SH-SY5Y (cell line): ENCODE results near the gene DGKE.

ENCODE experiments used
- GATA2 ChIP-seq: IDR thresholded peaks from 2 replicates; pipeline ENCODE4 v1.6.1; 2011; ENCODE audit warnings: mild to moderate bottlenecking, low read depth, low read length
- GATA3 ChIP-seq: IDR thresholded peaks from 2 replicates; pipeline ENCODE4 v1.6.1; 2011; ENCODE audit warnings: low read depth, mild to moderate bottlenecking, low read length, moderate library complexity

Gene DGKE

DNA sequence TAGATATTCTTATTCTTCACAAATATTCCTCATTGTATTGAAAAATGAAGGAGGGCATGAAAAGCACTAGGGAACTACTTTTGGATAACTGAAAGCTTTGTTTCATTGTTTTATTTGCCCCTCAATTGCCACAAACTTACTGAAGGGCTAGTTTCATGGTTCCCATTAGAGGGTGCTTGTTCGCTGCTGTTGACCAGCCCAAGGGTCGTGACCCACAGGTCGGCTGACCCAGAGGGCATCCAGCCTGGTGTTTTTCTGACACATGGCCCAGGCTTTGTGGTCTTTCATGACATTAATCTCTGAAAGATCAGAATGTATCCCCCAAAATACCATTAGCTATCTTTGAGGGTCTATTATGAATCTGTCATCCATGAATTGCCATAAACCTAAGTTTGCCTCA, 30.0 kb downstream of the DGKE start:
- TF ChIP-seq GATA3 (no peak), GATA2 (no peak)

DNA sequence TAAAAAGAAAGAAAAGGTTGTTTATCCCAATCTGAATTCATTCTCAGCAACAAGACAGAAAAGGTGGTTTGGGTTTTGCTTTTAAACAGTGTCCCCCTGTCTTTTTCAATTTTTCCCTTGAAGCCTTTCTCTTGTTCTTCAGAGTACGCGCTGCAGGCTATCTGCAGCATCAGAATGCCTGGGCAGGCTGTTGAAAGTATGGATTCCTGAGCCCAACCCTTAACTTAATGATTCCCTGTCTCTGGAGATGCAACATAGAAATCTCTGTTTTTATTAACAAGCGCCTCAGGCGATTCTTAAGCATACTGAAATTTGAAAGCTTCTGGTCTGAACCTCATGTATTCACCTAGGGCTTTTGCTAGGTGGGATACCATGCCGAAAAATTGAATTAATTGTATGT, 32.1 kb downstream of the DGKE start:
- TF ChIP-seq GATA2 (no peak; the same call in 1 of the 2 replicates), GATA3 (no peak)

DNA sequence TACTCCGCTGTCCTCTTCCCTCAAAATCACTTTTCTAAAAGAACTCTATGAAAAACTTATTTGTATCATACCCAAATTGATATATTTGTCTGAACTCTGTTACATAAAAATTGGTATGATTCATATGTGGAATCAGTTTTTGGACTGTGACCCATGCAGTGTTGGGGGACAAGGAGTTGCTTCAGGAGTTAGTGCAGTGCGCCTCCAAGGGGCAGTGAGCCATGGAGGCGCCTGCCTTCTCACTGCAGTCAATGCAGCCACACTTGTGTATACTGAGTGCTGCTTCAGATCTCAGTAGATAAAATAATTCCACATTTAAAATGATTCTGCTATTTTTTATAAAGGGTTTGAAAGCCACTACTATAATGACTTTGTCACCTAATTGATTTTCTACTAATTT, 32.5 kb downstream of the DGKE start:
- no peak for TF ChIP-seq GATA3
- TF ChIP-seq GATA2: no peak

DNA sequence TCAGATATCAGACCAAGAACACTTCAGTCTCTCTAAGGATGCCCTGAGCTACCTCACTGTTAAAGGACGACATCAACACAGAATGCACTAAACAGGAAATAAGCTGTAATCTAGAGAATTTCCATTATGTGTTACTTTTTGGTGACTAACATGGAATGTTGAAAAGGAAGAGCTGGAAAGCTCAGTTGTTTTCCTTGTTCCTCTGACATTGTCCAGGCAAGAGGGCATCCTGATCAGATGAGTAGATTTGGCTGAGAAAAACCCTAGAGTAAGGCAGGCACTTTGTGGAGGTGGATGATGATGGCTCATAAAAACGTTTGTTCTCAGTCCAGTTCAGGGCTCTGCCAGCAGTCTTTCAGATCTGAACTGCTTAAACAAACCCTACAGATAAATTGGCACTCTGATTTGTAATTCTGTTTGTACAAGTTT, 34.0 kb downstream of the DGKE start:
- TF ChIP-seq GATA3 (no peak), GATA2 (no peak)

DNA sequence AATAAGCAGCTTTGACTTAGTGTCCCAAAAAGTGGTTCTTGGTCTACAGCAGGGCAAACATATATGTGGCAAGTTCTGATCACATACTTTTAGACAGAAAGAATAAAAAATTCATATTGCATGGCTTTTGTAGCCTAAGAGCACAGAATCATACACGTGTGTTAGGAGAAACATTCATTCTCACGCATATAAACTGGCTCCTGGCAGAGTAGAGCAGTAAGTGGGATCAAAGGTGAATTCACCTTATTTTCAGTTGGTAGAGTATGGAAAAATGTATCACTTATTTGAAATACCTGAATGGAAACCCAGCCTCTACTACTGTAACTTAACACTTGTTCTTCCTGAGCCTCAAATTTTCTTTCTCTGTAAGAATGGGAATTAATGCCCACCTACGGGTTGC, 34.8 kb downstream of the DGKE start:
- no peak for TF ChIP-seq GATA3
- no peak for TF ChIP-seq GATA2

DNA sequence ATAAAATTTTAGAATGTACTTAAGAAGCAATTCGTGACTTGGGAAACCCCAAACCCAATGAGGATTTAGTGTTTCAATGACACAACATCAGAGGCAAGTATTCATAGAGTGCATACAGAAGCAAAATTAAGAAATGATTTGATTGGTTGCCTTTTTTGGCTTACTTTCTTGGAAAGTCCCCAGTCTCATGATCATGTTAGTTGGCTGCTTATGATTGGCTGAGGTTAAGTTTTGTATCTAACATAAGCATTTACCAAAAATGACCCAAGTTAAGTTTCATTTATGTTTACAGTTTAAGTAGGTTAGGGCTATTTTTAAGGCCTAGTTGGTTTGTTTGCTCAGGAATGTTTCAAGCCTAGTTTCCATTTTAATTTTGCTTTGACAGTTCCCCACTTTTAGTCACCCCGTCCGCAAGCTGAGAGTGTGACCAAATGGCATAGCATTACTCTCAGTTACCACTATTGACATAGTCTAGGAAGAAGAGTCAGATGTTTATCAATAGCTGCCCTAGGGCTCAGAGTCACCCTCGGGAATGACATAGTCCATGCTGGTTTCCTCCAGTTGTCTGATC, 36.2 kb downstream of the DGKE start:
- no peak for TF ChIP-seq GATA2
- TF ChIP-seq GATA3: no peak

DNA sequence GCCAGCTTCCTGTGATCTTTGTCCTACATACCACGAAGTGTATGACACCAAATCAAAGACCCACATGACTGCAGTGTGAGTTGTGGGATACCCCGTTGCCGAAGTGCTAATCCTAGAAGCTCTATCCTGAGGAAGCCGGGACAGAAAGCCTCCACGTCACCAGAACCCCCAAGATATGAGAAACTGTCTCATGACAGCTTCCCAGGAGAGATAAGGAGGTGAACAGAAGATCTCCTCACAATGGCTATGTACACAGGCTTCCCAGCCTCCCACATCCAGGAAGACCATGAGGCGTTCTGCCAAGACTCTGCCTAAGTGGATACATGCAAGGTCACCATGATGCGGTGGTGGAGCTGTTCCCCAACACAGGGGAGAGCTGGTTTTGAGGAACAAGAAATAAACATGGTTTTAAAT, 42.8 kb downstream of the DGKE start:
- TF ChIP-seq GATA3 (no peak), GATA2 (no peak)

DNA sequence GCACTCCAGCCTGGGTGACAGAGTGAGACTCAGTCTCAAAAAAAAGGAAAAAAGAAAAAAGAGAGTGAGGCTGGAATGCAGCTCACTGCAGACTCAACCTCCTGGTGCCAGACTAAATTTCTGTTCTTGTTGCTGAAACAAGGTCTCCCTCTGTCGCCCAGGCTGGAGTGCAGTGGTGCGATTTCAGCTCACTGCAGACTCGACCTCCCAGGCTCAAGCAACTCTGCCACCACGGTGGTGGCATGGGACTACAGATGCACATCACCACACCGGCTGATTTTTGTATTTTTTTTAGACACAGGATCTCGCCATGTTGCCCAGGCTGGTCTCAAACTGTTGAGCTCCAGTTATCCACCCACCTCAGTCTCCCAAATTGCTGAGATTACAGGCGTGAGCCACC, 45.3 kb downstream of the DGKE start:
- TF ChIP-seq GATA2 (no peak), GATA3 (no peak)

DNA sequence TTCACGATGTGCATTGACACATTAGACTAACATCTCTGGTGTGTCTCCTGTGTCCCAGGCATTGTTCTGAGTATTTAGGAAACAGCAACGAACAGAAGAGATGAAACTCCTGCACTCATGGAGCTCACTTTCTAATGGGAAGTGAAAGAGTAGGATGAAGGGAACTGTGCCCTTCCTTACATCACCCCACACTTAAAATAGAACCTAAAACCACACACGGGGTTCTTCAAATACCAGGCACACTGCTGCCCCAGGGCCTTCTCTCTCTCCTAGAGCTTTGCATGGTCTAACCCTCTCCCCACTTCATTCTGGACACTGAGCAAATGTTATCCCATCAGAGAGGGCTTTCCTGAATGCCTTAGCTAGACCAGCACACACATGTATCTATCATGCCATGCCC, 46.2 kb downstream of the DGKE start:
- TF ChIP-seq GATA2 (no peak), GATA3 (no peak)

DNA sequence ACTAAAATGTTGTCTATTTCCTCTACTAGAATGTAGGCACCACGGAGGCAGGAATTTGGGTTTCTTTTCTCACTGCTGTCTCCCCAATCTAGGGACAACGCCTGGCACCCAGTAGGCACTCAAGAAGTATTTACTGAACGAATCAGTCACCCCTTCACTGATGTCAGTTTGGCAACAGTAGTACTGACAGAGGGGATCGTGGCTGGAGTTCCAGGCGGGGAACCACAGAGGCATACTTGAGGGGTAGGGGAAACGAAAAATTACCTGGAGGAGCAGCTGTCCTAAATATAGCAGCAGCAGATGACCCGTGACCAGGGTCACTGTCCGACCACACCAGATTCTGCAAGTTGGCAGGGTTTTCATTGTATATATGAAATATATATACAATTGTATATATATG, 46.6 kb downstream of the DGKE start:
- TF ChIP-seq GATA2: no peak
- TF ChIP-seq GATA3: no peak

DNA sequence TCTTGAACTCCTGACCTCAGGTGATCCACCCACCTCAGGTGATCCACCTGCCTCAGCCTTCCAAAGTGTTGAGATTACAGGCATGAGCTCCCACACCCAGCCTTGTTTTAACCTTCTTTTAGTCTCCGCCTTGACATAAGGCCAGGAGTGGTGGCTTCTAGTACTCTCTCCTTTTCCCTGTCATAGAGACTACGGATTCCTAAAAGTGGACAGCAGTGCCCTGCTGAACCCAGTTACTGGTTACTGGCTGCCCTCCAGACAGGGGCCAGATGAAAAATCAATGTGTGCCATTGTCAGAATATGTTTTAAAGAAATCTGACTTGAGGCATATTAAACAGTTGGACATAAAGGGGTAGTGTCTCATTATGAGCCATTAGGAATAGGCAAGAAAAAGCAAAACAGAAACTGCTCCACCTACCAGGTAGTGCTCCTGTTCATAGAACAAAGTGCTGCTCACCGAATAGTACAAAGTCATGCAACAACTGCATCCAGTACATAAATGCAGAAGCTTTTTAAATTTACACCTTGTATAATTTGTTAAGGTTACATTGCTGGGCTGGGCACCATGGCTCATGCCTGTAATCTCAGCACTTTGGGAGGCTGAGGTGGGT, 47.8 kb downstream of the DGKE start:
- TF ChIP-seq GATA2 (no peak), GATA3 (no peak)

DNA sequence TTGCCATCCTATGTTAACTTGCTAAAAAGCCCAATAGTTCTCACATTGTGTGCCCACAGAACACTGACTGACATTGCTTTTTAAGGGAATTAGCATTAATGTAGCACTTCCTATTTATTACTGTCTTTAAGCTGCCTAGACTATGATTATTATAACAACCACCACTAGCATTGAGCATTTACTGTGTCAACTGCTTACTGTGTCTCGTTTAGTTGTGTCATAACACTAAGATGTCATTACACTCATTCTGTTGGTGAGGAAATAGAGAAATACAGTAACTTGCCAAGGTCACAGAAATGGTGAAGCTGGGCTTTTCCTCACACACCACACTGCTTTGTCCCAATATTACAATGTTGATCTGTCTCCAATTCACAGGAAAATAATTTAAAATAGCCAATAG, 49.7 kb downstream of the DGKE start:
- TF ChIP-seq GATA2 (no peak), GATA3 (no peak)

DNA sequence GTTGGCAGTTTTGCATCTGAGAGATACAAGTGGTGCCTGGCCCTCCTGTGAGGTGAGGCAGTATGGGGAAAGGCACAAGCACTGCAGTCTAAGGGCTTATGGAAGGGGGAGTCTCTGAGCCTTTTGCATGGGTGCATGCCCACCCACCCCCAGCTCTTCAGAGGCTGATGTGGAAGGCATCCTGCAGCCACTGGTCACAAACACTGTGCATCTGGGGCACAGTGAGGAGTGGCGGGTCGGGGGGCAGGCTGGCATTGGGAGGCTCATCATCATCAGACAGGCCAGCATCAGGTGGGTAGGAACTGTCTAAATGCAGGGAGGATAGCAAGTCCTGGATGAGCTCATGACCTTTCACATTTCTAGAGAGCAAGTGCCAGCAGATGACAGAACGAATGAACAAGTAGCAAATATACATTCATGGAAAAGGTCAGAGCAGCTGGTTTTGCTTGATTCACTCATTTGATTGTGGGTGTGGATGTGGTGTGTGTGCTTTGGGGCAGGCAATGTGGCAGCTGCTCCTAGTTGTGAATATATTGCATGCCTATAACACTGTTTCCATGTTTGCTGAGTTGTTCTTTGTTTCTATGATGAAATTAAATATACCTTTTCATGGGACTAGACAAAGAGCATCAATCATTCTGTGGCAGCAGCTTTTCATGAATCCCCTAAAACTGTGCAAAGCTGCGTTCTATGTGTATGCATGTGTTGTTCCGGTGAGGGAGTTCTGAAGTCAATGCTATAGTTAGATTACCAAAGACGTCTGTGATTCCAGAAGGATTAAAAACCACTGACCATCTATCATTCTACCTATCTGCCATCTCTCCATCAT, 50.7 kb downstream of the DGKE start:
- TF ChIP-seq GATA3: no peak
- TF ChIP-seq GATA2: no peak

DNA sequence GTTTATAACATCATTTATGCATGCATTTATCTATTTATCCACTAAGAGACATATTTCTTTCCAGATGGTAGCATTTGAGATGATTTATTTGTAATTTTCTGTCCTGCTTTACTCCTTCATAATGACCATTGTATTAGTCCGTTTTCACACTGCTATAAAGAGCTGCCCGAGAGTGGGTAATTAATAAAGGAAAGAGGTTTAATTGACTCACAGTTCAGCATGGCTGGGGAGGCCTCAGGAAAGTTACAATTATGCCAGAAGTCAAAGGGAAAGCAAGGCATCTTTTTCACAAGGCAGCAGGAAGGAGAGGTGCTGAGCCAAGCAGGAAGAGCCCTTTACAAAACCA, 51.3 kb downstream of the DGKE start:
- TF ChIP-seq GATA3 (no peak), GATA2 (no peak)

DNA sequence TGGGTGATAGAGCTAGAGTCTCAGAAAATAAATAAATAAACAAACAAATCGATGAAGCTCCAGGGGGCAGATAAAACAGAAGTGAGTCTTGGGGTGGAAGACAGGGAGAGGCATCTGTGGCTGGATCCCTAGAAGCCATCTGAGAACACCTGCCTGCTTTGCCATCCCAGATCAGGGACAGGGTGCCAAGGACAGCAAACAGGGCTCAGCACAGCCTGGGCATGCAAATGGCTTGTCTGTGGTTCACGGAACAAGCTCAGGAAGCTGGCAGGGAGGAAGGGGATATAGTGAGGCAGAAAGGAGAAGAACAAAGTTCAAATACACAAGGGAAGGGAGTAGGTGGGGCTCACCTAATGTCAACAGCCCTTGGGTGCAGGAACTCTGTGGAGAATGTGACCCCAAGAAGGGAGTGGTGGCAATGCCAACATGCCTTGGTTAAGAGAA, 52.4 kb downstream of the DGKE start:
- TF ChIP-seq GATA2: no peak
- no peak for TF ChIP-seq GATA3
